Stimulated activated naive B cell treated with anti-CD40 and anti-IgM and Interleukin-4, amounts not matched to agents 10 μg/mL and 1 μg/mL and 100 μg/mL, for 72 hours (primary cell): ENCODE results near the gene C11orf68.

Experiments used
- ATAC-seq, 2 donors: fragments of 150-1000 bp; cut with Tn5 transposase; replicated peaks; 2 replicates each; pipeline ENCODE4 v1.10.0; 2021; ENCODE audit warnings: moderate library complexity in 1 of 2
- DNase-seq: peaks from one replicate; pipeline ENCODE4 v3.0.0; 2021
- H3K27ac Mint-ChIP-seq: one replicate; pipeline ENCODE4 v1.8.0; 2022; ENCODE audit warnings: mild to moderate bottlenecking, mixed read lengths
- H3K27me3 Mint-ChIP-seq, 2 donors: one replicate each; pipeline ENCODE4 v1.8.0; 2022; ENCODE audit warnings: mixed read lengths in 2 of 2
- H3K36me3 Mint-ChIP-seq, 2 donors: one replicate each; pipeline ENCODE4 v1.8.0; 2022; ENCODE audit warnings: mixed read lengths in 2 of 2, mild to moderate bottlenecking in 1 of 2
- H3K4me1 Mint-ChIP-seq, 2 donors: one replicate each; pipeline ENCODE4 v1.8.0; 2022; ENCODE audit warnings: mixed read lengths in 2 of 2, mild to moderate bottlenecking in 1 of 2
- H3K4me3 Mint-ChIP-seq, 2 donors: one replicate each; pipeline ENCODE4 v1.8.0; 2022; ENCODE audit warnings: mild to moderate bottlenecking in 2 of 2, mixed read lengths in 2 of 2, moderate library complexity in 1 of 2
- H3K9me3 Mint-ChIP-seq, 2 donors: one replicate each; pipeline ENCODE4 v1.8.0; 2022; ENCODE audit warnings: mixed read lengths in 2 of 2, mild to moderate bottlenecking in 1 of 2

The C11orf68 gene

DNA sequence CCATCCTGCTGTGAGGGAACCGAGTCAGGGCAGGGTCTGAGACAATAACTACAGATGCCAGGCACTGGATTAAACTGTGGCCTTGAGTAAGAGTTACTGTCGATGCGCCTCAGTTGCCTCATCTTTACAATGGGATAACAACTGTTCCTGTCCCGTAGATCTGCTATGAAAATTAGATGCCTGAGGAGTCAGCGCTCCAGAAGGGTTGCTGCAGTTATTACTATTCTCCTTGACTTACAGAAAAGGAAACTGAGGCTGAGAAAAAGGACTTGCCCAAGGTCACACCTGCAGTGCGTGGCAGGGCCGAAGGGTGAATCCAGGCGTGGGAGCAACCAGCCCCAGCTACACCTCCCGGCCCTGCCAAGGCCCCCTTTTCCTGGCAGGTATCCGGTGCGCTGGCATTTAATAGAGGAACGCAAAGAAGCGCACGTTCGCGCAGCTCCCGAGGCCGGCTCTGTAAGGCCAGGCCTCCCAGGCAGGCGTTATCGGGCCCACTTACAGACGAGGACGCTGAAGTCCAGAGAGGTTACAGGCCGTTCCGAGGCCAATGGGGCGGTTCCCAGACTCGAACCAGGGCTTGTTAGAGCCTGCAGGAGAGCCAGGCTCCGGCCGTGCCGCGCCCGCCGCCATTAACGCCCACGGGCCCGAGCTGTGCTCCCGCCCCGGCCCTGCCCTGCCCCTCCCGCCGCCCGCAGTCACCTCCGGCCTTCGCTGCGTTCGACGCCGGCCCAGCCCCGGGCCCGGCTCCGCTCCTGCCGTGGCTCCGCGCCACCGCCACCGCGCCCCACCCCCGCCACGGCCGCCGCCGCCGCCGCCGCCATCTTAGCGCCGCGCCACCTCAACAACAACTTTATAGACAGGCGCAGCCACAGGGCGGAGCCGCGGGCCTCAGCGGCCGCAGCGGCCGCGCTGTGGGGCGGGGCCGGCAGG lies at the start of gene C11orf68:
C11orf68 (minus strand) TSS at position 852 of the 930 bp plus-strand sequence; CDS start at position 821, 31 bp downstream.
- DNase-seq (no peak), ATAC-seq (peak; percentile 71 to 76)
- Mint-ChIP-seq H3K36me3 (peaks cover 27 to 32% of the 10 kb centered on the region in 2 donors), H3K9me3 (no peaks in the 10 kb centered on the region), H3K4me3 (peak within 1 kb of the TSS; percentile 95 to 98), H3K4me1 (peaks cover 41 to 59% of the 10 kb centered on the region in 2 donors), H3K27ac (peak within 1 kb of the TSS; percentile 93), H3K27me3 (no peaks in the 10 kb centered on the region)

DNA sequence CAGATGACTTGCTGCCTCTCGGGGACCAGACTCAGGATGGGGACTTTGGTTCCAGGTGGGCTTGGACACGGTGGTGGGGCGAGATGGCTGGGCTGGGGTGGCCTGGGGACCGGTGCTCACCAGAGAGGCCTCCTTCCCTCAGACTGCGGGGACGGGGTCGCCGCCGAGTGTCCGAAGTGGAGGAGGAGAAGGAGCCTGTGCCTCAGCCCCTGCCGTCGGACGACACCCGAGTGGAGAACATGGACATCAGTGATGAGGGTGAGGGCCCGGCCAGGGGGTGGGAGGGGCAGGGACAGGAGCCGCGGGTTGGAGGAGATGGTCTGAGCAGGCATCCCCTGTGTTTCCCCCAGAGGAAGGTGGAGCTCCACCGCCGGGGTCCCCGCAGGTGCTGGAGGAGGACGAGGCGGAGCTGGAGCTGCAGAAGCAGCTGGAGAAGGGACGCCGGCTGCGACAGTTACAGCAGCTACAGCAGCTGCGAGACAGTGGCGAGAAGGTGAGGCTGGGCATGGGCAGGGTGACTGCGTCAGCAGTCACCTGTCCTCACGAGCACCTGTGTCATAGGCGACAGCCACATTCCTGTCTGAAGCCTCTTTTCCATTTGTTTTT lies 48.6 kb upstream of the C11orf68 start:
- Mint-ChIP-seq H3K27me3 (no peaks in the 10 kb centered on the region), H3K4me3 (no peak overlapping the region), H3K9me3 (no peaks in the 10 kb centered on the region), H3K4me1 (peaks cover 24 to 44% of the 10 kb centered on the region in 2 donors), H3K27ac (no peak overlapping the region), H3K36me3 (peaks cover 59 to 70% of the 10 kb centered on the region in 2 donors)
- ATAC-seq (no peak), DNase-seq (no peak)

DNA sequence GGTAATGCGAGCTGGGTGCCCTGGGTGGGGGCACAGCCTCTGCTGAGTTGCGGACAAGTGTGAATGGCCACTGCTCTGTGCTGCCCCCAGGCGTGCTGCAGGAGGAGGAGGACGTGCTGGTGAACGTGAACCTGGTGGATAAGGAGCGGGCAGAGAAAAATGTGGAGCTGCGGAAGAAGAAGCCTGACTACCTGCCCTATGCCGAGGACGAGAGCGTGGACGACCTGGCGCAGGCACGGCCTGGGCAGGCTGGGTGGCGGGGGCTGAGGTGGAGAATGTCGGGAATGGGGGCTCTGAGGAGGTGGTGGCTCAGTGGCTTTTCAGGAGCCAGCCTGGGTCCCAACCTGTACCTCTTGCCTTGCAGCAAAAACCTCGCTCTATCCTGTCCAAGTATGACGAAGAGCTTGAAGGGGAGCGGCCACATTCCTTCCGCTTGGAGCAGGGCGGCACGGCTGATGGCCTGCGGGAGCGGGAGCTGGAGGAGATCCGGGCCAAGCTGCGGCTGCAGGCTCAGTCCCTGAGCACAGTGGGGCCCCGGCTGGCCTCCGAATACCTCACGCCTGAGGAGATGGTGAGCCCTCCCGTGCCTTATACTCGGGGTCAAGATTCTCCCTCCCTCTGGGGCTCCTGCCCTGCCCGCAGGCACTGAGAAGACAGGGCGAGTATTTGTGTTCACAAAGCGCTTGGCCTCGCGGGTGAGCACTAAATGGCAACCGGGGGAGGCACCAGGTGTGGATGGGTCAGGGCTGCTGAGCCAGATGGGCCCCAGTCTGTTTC lies 47.3 kb upstream of the C11orf68 start:
- DNase-seq (no peak), ATAC-seq (no peak)
- peaks cover 29 to 48% of the 10 kb centered on the region in 2 donors for H3K4me1 Mint-ChIP-seq
- H3K27me3 Mint-ChIP-seq, result no peaks in the 10 kb centered on the region
- H3K9me3 Mint-ChIP-seq, result no peaks in the 10 kb centered on the region
- H3K4me3 Mint-ChIP-seq, result no peak overlapping the region
- H3K36me3 Mint-ChIP-seq, result peaks cover 55 to 67% of the 10 kb centered on the region in 2 donors
- H3K27ac Mint-ChIP-seq, result peak overlapping the region; percentile 14

DNA sequence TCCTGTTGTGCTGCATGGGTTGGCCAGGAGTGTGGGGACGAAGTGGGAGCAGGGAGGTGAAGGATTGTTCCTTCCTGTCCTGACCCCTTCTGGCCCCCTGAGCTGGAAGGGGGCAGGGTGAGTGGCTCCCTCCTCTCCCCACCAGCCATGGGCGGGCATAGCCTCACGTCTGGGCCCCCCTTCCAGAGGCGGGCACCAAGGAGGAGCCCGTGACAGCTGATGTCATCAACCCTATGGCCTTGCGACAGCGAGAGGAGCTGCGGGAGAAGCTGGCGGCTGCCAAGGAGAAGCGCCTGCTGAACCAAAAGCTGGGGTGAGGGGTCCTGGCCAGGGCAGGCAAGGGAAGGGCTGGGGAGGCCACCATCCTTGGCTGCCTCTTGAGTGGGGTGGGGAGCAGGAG lies 46.0 kb upstream of the C11orf68 start:
- H3K27ac Mint-ChIP-seq, result peak overlapping the region; percentile 79
- peaks cover 49 to 60% of the 10 kb centered on the region in 2 donors for H3K36me3 Mint-ChIP-seq
- no peaks in the 10 kb centered on the region for H3K9me3 Mint-ChIP-seq
- DNase-seq (no peak), ATAC-seq (no peak)
- peaks cover 28 to 42% of the 10 kb centered on the region in 2 donors for H3K4me1 Mint-ChIP-seq
- H3K27me3 Mint-ChIP-seq, result no peaks in the 10 kb centered on the region
- H3K4me3 Mint-ChIP-seq, result no peak overlapping the region

DNA sequence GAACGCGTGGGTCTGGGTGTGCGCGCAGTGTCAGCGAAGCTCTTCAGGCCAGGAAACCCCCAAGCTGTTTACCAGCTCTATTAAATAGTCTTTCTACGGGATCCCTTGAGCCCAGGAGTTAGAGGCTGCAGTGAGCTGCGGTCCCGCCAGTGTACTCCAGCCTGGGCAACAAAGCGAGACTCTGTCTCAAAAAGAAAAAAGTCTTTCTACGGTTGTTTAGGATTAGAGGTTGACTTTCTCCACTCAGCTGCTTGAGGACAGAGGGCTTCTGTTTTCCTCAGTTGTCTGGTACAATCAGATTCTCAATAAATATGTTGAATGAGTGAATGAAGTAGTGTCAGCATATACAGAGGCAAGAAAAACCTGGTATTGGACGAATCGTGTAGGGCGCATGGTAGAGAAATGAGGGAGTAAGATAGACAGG lies 43.3 kb upstream of the C11orf68 start:
- Mint-ChIP-seq H3K36me3 (peaks cover 31 to 42% of the 10 kb centered on the region in 2 donors), H3K4me1 (peaks cover 33 to 48% of the 10 kb centered on the region in 2 donors)
- peak in 1 of 2 donors; percentile 41 for ATAC-seq

DNA sequence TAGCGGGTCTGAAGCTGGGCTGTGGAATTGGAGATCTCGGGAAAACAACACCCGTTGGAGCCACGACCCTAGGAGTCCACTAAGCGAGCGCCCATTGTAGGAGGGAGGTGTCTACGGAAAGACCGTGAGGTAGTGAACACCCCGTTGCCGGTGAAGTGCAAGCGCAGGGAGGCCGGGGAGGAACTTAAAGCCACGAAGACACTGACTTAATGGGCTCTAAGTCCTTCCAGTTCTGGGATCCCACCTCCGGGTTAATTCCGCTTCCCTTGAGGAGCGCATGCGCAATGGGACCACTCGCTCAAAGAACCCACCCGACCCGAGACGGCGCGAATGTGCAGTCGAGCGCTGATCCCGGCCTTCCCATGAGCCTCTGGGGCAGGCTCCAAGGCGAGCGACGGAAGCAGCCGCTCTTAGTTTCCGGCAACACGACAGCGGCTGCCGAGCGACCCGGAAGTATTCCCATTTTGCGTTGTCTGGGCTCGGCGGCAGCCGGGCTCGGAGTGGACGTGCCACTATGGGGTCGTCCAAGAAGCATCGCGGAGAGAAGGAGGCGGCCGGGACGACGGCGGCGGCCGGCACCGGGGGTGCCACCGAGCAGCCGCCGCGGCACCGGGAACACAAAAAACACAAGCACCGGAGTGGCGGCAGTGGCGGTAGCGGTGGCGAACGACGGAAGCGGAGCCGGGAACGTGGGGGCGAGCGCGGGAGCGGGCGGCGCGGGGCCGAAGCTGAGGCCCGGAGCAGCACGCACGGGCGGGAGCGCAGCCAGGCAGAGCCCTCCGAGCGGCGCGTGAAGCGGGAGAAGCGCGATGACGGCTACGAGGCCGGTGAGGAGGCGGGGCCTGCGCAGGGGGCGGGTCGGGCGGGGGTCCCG lies 42.6 kb upstream of the C11orf68 start, which contains the start of gene SART1:
SART1 (plus strand) TSS at position 468 of the 874 bp plus-strand sequence; CDS start at position 515, 47 bp downstream.
- H3K27me3 Mint-ChIP-seq, result no peaks in the 10 kb centered on the region
- H3K4me1 Mint-ChIP-seq, result peaks cover 39 to 54% of the 10 kb centered on the region in 2 donors
- ATAC-seq (peak; percentile 94 to 96), DNase-seq (peak; percentile 96)
- H3K27ac Mint-ChIP-seq, result peak within 1 kb of the TSS; percentile 99
- H3K9me3 Mint-ChIP-seq, result no peaks in the 10 kb centered on the region
- peaks cover 25 to 35% of the 10 kb centered on the region in 2 donors for H3K36me3 Mint-ChIP-seq
- peak within 1 kb of the TSS; percentile 95 to 98 for H3K4me3 Mint-ChIP-seq

More for the DNA sequence above, 43.3 kb upstream of the C11orf68 start:
- Mint-ChIP-seq H3K27me3 (no peaks in the 10 kb centered on the region), H3K27ac (peak overlapping the region; percentile 89), H3K4me3 (peak overlapping the region; percentile 95 to 98), H3K9me3 (no peaks in the 10 kb centered on the region)
- no peak for DNase-seq

DNA sequence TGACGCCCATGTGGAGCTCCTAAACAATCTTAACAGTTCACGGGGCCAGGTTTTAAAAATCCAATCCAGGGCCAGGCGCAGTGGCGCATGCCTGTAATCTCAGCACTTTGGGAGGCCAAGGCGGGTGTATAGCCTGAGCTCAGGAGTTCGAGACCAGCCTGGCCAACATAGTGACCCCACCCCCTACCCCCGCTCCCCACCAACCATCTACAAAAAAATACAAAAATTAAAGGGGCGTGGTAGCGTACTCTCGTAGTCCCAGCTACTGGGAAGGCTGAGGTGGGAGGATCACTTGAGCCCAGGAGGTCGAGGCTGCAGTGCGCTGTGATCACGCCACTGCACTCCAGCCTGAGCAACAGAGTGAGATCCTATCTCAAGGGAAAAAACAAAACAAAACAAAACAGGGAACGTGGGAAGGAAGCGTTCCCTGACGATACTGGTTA lies 42.0 kb upstream of the C11orf68 start:
- DNase-seq (no peak), ATAC-seq (peak; percentile 4 to 5)
- H3K4me3 Mint-ChIP-seq, result peak overlapping the region; percentile 95 to 98
- no peaks in the 10 kb centered on the region for H3K27me3 Mint-ChIP-seq
- H3K4me1 Mint-ChIP-seq, result peaks cover 40 to 55% of the 10 kb centered on the region in 2 donors
- H3K27ac Mint-ChIP-seq, result peak overlapping the region; percentile 99
- H3K36me3 Mint-ChIP-seq, result peaks cover 23 to 32% of the 10 kb centered on the region in 2 donors
- no peaks in the 10 kb centered on the region for H3K9me3 Mint-ChIP-seq

DNA sequence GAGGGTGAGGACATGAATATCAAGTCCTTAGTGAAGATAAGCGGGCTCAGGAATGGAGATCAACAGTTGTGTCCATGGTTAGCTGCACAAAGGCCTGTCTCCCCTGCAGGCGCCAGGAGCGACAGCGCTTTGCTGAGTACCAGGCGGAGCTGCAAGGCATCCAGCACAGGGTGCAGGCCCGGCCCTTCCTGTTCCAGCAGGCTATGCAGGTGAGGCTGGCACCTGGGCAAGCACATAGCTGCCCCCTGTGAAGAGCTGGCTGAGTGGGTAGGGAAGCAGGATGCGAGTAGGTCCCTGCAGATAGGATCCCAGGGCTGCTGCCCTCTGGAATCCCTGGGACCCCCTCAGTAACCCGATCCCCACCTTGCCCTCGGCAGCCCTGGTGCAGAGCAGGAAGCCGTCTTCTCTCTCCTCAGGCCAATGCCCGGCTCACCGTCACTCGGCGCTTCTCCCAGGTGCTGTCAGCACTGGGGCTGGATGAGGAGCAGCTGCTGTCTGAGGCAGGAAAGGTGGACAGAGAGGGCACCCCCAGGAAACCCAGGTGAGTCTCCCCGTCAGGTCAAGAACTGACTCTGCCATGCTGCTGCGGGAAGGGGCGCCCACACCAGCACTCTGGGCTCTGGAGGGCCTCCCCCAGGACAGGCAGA lies 40.0 kb upstream of the C11orf68 start:
- Mint-ChIP-seq H3K9me3 (no peaks in the 10 kb centered on the region), H3K36me3 (peaks cover 8 to 15% of the 10 kb centered on the region in 2 donors), H3K4me3 (no peak overlapping the region), H3K27ac (no peak overlapping the region), H3K27me3 (no peaks in the 10 kb centered on the region), H3K4me1 (peaks cover 35 to 42% of the 10 kb centered on the region in 2 donors)
- no peak for DNase-seq
- ATAC-seq, result no peak

DNA sequence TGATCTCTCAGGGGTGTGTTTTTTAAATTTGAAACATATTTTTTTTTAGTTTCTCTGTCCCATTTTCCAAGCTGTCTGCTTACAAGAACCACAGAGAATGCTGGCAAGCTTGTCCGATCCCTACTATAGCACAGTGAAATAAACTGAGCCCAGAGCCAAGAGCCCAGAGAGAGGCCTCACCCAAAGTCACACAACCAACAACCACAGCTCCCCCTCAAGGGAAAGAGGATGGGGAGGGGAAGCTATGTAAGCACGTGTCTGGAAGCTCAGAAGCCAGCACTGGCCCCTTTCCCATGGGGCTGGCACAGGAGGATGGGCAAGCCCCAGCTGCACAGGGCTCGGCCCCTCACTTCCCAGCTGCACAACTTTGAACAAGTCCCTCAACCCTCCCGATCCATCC lies 39.4 kb upstream of the C11orf68 start:
- H3K4me1 Mint-ChIP-seq, result peaks cover 33 to 36% of the 10 kb centered on the region in 2 donors
- ATAC-seq (no peak), DNase-seq (no peak)
- H3K27me3 Mint-ChIP-seq, result no peaks in the 10 kb centered on the region
- H3K27ac Mint-ChIP-seq, result peak overlapping the region; percentile 37
- H3K4me3 Mint-ChIP-seq, result no peak overlapping the region
- no peaks in the 10 kb centered on the region for H3K9me3 Mint-ChIP-seq
- H3K36me3 Mint-ChIP-seq, result peaks cover 6 to 15% of the 10 kb centered on the region in 2 donors

DNA sequence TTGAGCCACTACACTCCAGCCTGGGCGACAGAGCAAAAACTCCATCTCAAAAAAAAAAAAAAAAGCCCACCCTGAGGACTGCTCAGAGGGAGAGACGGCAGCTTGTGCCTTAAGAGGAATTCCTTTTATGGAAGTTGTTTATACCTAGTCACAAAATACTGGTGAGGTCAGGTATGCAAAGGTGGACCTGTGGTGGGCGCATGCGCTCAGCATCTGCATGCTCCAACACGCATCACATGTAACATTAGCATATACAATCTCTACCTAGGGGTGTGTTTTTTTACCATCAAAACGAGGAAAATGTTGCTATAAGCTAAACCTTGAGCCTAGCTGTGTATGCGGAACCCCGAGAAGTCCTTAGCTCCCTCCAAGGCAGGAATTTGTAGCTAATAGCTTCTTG lies 35.9 kb upstream of the C11orf68 start:
- H3K9me3 Mint-ChIP-seq, result no peaks in the 10 kb centered on the region
- no peak overlapping the region for H3K27ac Mint-ChIP-seq
- H3K27me3 Mint-ChIP-seq, result no peaks in the 10 kb centered on the region
- peaks cover 15 to 23% of the 10 kb centered on the region in 2 donors for H3K4me1 Mint-ChIP-seq
- no peak overlapping the region for H3K4me3 Mint-ChIP-seq
- no peaks in the 10 kb centered on the region for H3K36me3 Mint-ChIP-seq
- no peak for ATAC-seq
- no peak for DNase-seq

DNA sequence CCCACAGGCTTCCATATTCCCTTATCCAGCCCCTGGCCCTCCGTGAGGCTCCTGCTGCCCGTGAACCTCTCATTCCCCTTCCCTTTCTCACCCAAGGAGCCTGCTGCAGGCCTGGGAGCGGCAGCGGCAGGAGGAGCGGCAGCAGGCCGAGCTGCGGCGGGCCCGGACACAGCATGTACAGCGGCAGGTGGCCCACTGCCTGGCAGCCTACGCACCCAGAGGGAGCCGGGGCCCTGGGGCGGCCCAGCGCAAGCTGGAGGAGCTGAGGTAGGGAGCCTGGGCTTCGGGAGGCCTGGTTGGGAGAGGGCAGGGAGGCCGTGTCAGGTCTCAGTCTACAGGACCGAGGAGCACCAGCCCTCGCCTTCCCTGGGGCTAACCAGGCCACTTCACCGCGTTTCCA lies 34.6 kb upstream of the C11orf68 start:
- Mint-ChIP-seq H3K27me3 (peaks cover 0 to under 1% of the 10 kb centered on the region in 2 donors), H3K4me1 (peaks cover 15 to 22% of the 10 kb centered on the region in 2 donors), H3K9me3 (no peaks in the 10 kb centered on the region), H3K36me3 (no peaks in the 10 kb centered on the region), H3K27ac (no peak overlapping the region), H3K4me3 (no peak overlapping the region)
- ATAC-seq (no peak), DNase-seq (no peak)

DNA sequence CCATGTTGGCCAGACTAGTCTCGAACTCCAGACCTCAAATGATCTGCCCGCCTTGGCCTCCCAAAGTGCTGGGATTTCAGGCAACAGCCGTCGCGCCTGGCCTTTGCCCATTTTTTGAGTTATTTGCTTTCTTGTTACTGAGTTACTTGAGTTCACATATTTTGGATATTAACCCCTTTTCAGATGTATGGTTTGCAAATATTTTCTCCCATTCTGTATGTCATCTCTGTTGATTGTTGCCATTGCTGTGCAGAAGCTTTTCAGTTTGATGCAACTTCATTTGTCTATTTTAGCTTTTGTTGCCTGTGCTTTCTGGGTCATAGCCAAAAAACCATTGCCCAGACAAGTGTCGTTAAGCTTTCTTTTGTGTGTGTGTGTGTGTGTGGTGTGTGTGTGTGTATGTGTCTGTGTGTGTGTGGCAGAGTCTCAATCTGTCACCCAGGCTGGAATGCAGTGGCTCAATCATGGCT lies 33.2 kb upstream of the C11orf68 start:
- peaks cover 6 to 9% of the 10 kb centered on the region in 2 donors for H3K4me1 Mint-ChIP-seq
- H3K9me3 Mint-ChIP-seq, result no peaks in the 10 kb centered on the region
- no peak overlapping the region for H3K4me3 Mint-ChIP-seq
- peaks cover 5 to 12% of the 10 kb centered on the region in 2 donors for H3K27me3 Mint-ChIP-seq
- no peak overlapping the region for H3K27ac Mint-ChIP-seq
- ATAC-seq (no peak), DNase-seq (no peak)
- no peaks in the 10 kb centered on the region for H3K36me3 Mint-ChIP-seq
